HCT116 (cell line): ENCODE results near the gene CCDC192. TPM values are rescaled to one million over a fixed set of nuclear protein-coding genes. Genes with fewer than 3 reads are reported as not detected.

Experiments used
- ATAC-seq: fragments of 200-7000 bp; cut with Tn5 transposase; 2 replicates; pipeline ENCODE4 v1.9.1; 2020; ENCODE audit warnings: mild to moderate bottlenecking, moderate library complexity
- BruUV-seq: library from RNA; stranded (reverse); fragments of 400-500 nt; replicated peaks from 2 replicates; lab custom pipeline; 2021; lab: Mats Ljungman, UMichigan
- CTCF ChIA-PET: fragments of 300-600 bp; sonication (Branson Sonifier 250); formaldehyde crosslinking; loops from one replicate; lab custom pipeline; 2021; ENCODE audit warnings: antibody characterized with exemption; lab: Charles Lee
- POLR2A ChIA-PET: fragments of 300-600, 350-600 bp; sonication (Branson Sonifier 250); formaldehyde crosslinking; loops from one replicate; lab custom pipeline; 2021; ENCODE audit warnings: antibody characterized with exemption; lab: Charles Lee
- RAD21 ChIA-PET, 2 experiments: fragments of 300-600 bp; sonication (Branson Sonifier 250); formaldehyde crosslinking; loops; one replicate each; lab custom pipeline; 2023; ENCODE audit warnings: low total read pairs in 2 of 2; ENCODE audit not compliant: uncharacterized antibody in 2 of 2, unreplicated experiment in 2 of 2, low non-redundant PET in 1 of 2; lab: Charles Lee
- DNase-seq: peaks from one replicate; pipeline ENCODE4 v3.0.0-alpha.2; 2010; ENCODE audit warnings: low read depth, low spot score
- H2AFZ ChIP-seq: fragments of 200-600 bp; shearing (Covaris generic), sonication (generic); 2 replicates; pipeline ENCODE4 v1.6.1; 2017; ENCODE audit warnings: low read depth, mixed run types, mixed read lengths, antibody characterized with exemption, low read length; ENCODE audit not compliant: poor library complexity, severe bottlenecking
- H3K27ac ChIP-seq: 2 replicates; pipeline ENCODE4 v1.5.1; 2012; ENCODE audit warnings: low read depth, low read length
- H3K27me3 ChIP-seq: fragments of 200-600 bp; sonication (generic); 2 replicates; pipeline ENCODE4 v1.6.1; 2016; ENCODE audit warnings: mixed run types, low read length, mixed read lengths; ENCODE audit not compliant: insufficient read depth
- H3K36me3 ChIP-seq, 2 experiments: fragments of 200-500 bp in 1 of 2; fragments of 200-600 bp in 1 of 2; sonication (Bioruptor generic) in 1 of 2; sonication (generic) in 1 of 2; 2 replicates each; pipeline versions ENCODE4 v1.5.1 to v1.6.1; 2014 to 2016; ENCODE audit warnings: low read length in 2 of 2, inconsistent platforms in 1 of 2, mixed read lengths in 1 of 2, mixed run types in 1 of 2; ENCODE audit not compliant: insufficient read depth in 2 of 2, control insufficient read depth in 1 of 2
- H3K4me1 ChIP-seq, 2 experiments: fragments of 200-600 bp in 1 of 2; sonication (generic) in 1 of 2; 2 replicates each; pipeline versions ENCODE4 v1.5.1 to v1.6.1; 2012 to 2017; ENCODE audit warnings: low read length in 2 of 2, inconsistent platforms in 1 of 2, mild to moderate bottlenecking in 1 of 2, mixed read lengths in 1 of 2, mixed run types in 1 of 2, moderate library complexity in 1 of 2; ENCODE audit not compliant: insufficient read depth in 2 of 2, control insufficient read depth in 1 of 2
- H3K4me2 ChIP-seq: fragments of 200-600 bp; sonication (generic); 2 replicates; pipeline ENCODE4 v1.6.1; 2017; ENCODE audit warnings: mixed run types, low read length, mixed read lengths
- H3K4me3 ChIP-seq, 2 experiments: fragments of 200-600 bp in 1 of 2; sonication (generic) in 1 of 2; replicated peaks in 1 of 2; 2 replicates each; pipeline ENCODE4 v1.5.1; 2011 to 2016; ENCODE audit warnings: low read length in 2 of 2, control low read depth in 1 of 2, low read depth in 1 of 2, mild to moderate bottlenecking in 1 of 2, mixed read lengths in 1 of 2, mixed run types in 1 of 2
- H3K79me2 ChIP-seq: fragments of 200-600 bp; sonication (generic); 2 replicates; pipeline ENCODE4 v1.6.1; 2017; ENCODE audit warnings: mild to moderate bottlenecking, mixed run types, low read length, moderate library complexity, mixed read lengths; ENCODE audit not compliant: insufficient read depth
- H3K9ac ChIP-seq: fragments of 200-600 bp; sonication (generic); 2 replicates; pipeline ENCODE4 v1.6.1; 2016; ENCODE audit warnings: low read length, mixed read lengths
- H3K9me2 ChIP-seq: fragments of 200-600 bp; sonication (generic), shearing (Covaris generic); 2 replicates; pipeline ENCODE4 v1.6.1; 2017; ENCODE audit warnings: mixed run types, mild to moderate bottlenecking, moderate library complexity; ENCODE audit not compliant: insufficient read depth
- H3K9me3 ChIP-seq, 2 experiments: fragments of 200-500 bp in 1 of 2; fragments of 200-600 bp in 1 of 2; sonication (Bioruptor generic) in 1 of 2; sonication (generic) in 1 of 2; 2 replicates each; pipeline ENCODE4 v1.6.1; 2014 to 2017; ENCODE audit warnings: low read length in 2 of 2, mixed read lengths in 2 of 2, inconsistent platforms in 1 of 2, low read depth in 1 of 2, mild to moderate bottlenecking in 1 of 2, mixed run types in 1 of 2, moderate library complexity in 1 of 2; ENCODE audit not compliant: control insufficient read depth in 1 of 2, insufficient read depth in 1 of 2
- H4K20me1 ChIP-seq: fragments of 200-600 bp; sonication (generic), shearing (Covaris generic); 2 replicates; pipeline ENCODE4 v1.6.1; 2017; ENCODE audit warnings: mixed run types, mild to moderate bottlenecking, moderate library complexity; ENCODE audit not compliant: insufficient read depth
- CEBPB ChIP-seq: IDR thresholded peaks from 2 replicates; pipeline ENCODE4 v1.6.1; 2012; ENCODE audit warnings: low read depth
- EGR1 ChIP-seq: IDR thresholded peaks from 2 replicates; pipeline ENCODE4 v1.6.1; 2012; ENCODE audit warnings: low read depth
- ELF1 ChIP-seq: IDR thresholded peaks from 2 replicates; pipeline ENCODE4 v1.6.1; 2012; ENCODE audit warnings: low read depth, borderline replicate concordance
- EZH2 ChIP-seq: fragments of 200-600 bp; sonication (generic); IDR thresholded peaks from 2 replicates; pipeline ENCODE4 v1.6.1; 2017; ENCODE audit warnings: antibody characterized with exemption, mixed run types
- FOSL1 ChIP-seq: IDR thresholded peaks from 2 replicates; pipeline ENCODE4 v1.6.1; 2012; ENCODE audit warnings: low read depth
- JUND ChIP-seq: IDR thresholded peaks from 2 replicates; pipeline ENCODE4 v1.6.1; 2012
- POLR2A ChIP-seq: IDR thresholded peaks from 2 replicates; pipeline ENCODE4 v1.7.0; 2011; ENCODE audit warnings: borderline replicate concordance; ENCODE audit not compliant: insufficient read depth, insufficient read length; ENCODE audit errors: extremely low read depth
- POLR2AphosphoS5 ChIP-seq: IDR thresholded peaks from 2 replicates; pipeline ENCODE4 v1.6.1; 2011; ENCODE audit warnings: mild to moderate bottlenecking, low read depth, low read length, moderate library complexity
- SIN3A ChIP-seq: IDR thresholded peaks from 2 replicates; pipeline ENCODE4 v1.6.1; 2012; ENCODE audit warnings: low read depth
- SP1 ChIP-seq: IDR thresholded peaks from 2 replicates; pipeline ENCODE4 v1.6.1; 2012; ENCODE audit warnings: low read depth
- SRF ChIP-seq: IDR thresholded peaks from 2 replicates; pipeline ENCODE4 v1.6.1; 2012; ENCODE audit warnings: low read depth
- TCF7L2 ChIP-seq: IDR thresholded peaks from 2 replicates; pipeline ENCODE4 v1.7.0; 2011; ENCODE audit warnings: borderline replicate concordance, inconsistent platforms; ENCODE audit not compliant: insufficient read depth, insufficient read length; ENCODE audit errors: extremely low read depth
- YY1 ChIP-seq: IDR thresholded peaks from 2 replicates; pipeline ENCODE4 v1.6.1; 2011; ENCODE audit warnings: low read length, low read depth, moderate library complexity, mild to moderate bottlenecking; ENCODE audit not compliant: insufficient replicate concordance; ENCODE audit errors: extremely low read depth
- ZFX ChIP-seq: fragments of 450-650 bp; IDR thresholded peaks from 2 replicates; pipeline ENCODE4 v1.6.1; 2017
- ZNF274 ChIP-seq: fragments of 200-500 bp; sonication (Bioruptor generic); IDR thresholded peaks from 2 replicates; pipeline ENCODE4 v1.6.1; 2014; ENCODE audit warnings: mild to moderate bottlenecking, low read depth, low read length, inconsistent platforms
- intact Hi-C: fragments of 100-400 bp; cut with micrococcal nuclease; formaldehyde crosslinking; loops from 2 replicates; pipeline ENCODE4 v1.10.0; 2022
- total RNA-seq: library from RNA; stranded (reverse); gene quantifications from one replicate; pipeline ENCODE4 v1.2.1, GENCODE V29; 2021; ENCODE audit not compliant: unreplicated experiment
- TF ChIP-seq, protein P1 (sequence below): IDR thresholded peaks from 2 replicates; pipeline ENCODE4 v1.6.1; 2012
- TF ChIP-seq, protein P2 (sequence below), 3 experiments: fragments of 200-600 bp in 1 of 3; sonication (generic) in 1 of 3; IDR thresholded peaks in 2 of 3; conservative IDR thresholded peaks in 1 of 3; 2 replicates each; pipeline ENCODE4 v1.5.1; 2012 to 2017; ENCODE audit warnings: low read depth in 2 of 3, low read length in 2 of 3, antibody characterized with exemption in 1 of 3, borderline replicate concordance in 1 of 3, control low read depth in 1 of 3, mild to moderate bottlenecking in 1 of 3, mixed read lengths in 1 of 3, mixed run types in 1 of 3, moderate library complexity in 1 of 3; ENCODE audit not compliant: insufficient read depth in 1 of 3

Gene CCDC192
- total RNA-seq, 1 experiment from 2014 or later = not detected

DNA sequence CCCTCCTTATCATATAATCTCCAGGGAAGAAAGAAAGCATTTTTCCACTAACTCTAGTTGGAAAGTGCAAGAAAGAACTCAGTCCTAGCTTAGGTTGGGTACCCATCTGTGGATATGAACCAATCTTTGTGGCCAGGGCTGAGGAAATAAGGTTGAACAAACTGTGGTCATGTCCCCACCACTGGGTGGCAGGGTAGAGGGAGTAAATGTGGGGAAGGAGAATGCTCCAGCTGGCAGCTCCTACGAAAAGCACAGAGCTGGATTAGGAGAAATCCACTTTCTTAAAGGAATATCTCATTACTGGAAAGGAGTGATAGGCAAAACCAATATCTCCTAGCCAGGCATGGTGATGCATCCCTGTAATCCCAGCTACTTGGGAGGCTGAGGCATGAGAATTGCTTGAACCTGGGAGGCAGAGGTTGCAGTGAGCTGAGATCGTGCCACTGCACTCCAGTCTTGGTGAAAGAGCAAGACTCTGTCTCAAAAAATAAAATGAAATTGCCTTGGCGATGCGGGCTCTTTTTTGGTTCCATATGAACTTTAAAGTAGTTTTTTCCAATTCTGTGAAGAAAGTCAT is 175.1 kb downstream of the CCDC192 start (continued):
- TF ChIP-seq YY1 (no peak), SIN3A (no peak), POLR2A (no peak), CEBPB (no peak), SRF (no peak), EGR1 (no peak)
- TF ChIP-seq, protein P1, sequence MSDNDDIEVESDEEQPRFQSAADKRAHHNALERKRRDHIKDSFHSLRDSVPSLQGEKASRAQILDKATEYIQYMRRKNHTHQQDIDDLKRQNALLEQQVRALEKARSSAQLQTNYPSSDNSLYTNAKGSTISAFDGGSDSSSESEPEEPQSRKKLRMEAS = no peak

- no peaks in the 10 kb centered on the region; a peak in 1 of 4 replicates for H3K4me1 ChIP-seq
- RAD21 ChIA-PET = no interaction called here
- POLR2A ChIA-PET = no interaction called here
- H3K4me3 ChIP-seq = no peak overlapping the region
- H2AFZ ChIP-seq = no peak overlapping the region
- CTCF ChIA-PET = interaction anchor here (1.0 kb wide), 1 partner anchor 9 kb away, joined by 3 read pairs; no protein-coding TSS in a partner anchor
- H3K27me3 ChIP-seq = no peaks in the 10 kb centered on the region
- TF ChIP-seq POLR2AphosphoS5 (no peak), ELF1 (no peak), EZH2 (no peak), SP1 (no peak), ZNF274 (no peak), FOSL1 (no peak), POLR2A (no peak), SIN3A (no peak), ZFX (no peak), CEBPB (no peak), SRF (no peak), JUND (no peak), TCF7L2 (no peak)
- TF ChIP-seq, protein P1 = no peak
- TF ChIP-seq, protein P2, sequence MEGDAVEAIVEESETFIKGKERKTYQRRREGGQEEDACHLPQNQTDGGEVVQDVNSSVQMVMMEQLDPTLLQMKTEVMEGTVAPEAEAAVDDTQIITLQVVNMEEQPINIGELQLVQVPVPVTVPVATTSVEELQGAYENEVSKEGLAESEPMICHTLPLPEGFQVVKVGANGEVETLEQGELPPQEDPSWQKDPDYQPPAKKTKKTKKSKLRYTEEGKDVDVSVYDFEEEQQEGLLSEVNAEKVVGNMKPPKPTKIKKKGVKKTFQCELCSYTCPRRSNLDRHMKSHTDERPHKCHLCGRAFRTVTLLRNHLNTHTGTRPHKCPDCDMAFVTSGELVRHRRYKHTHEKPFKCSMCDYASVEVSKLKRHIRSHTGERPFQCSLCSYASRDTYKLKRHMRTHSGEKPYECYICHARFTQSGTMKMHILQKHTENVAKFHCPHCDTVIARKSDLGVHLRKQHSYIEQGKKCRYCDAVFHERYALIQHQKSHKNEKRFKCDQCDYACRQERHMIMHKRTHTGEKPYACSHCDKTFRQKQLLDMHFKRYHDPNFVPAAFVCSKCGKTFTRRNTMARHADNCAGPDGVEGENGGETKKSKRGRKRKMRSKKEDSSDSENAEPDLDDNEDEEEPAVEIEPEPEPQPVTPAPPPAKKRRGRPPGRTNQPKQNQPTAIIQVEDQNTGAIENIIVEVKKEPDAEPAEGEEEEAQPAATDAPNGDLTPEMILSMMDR (IDR thresholded peaks at IDR 0.05 in 2 of 3, conservative IDR thresholded peaks at IDR 0.05 in 1 of 3; ENCODE audit: borderline replicate concordance in 1 of 3, insufficient read depth in 1 of 3, low read depth in 2 of 3, low read length in 2 of 3) = no peak
- H4K20me1 ChIP-seq = no peaks in the 10 kb centered on the region
- no TSS peak for BruUV-seq
- no peaks in the 10 kb centered on the region for H3K36me3 ChIP-seq
- no peak for DNase-seq
- intact Hi-C loops = no loop called here
- no peak overlapping the region for H3K4me2 ChIP-seq
- ATAC-seq = no peak
- H3K9ac ChIP-seq = no peak overlapping the region
- H3K9me3 ChIP-seq = no peaks in the 10 kb centered on the region
- no peak overlapping the region for H3K27ac ChIP-seq
- no peaks in the 10 kb centered on the region for H3K79me2 ChIP-seq
- H3K9me2 ChIP-seq = no peaks in the 10 kb centered on the region
Measured at GRCh38 chr5:127884416-127884815, 181.2 kb downstream of the CCDC192 start.
